NOMO-1 treated with DMSO at 0.1 percent for 48 hours (cell line): ENCODE results near the gene PTHLH.

Experiments
- DNase-seq: peaks from one replicate; lab custom pipeline; 2025; ENCODE audit not compliant: unreplicated experiment; lab: John Stamatoyannopoulos, UW

PTHLH gene

GRCh38 chr12:27972721-27973120 is at the start of gene PTHLH:
PTHLH (minus strand) TSS chr12:27972733; CDS start chr12:27969494, 3,239 bp downstream.
- DNase-seq, result no peak

GRCh38 chr12:28021704-28022103 is 49.2 kb upstream of the PTHLH start:
- no peak for DNase-seq

DNA sequence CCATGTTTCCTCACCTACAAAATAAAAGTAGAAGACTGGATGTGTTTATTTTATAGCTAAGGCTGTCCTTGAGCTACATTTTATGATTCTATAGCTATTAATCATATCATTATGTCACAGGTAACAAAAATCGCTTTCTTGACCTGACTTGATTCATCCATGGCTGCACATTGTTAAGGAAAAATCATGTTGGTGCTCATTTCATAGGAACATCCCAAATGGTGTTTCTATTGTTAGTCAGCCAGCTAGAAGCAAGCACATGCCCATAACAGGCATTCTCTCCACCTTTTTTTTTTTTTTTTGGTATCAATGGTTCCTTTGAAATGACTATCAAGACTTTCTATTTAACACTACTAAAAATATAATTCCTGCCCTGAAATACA is 45.3 kb upstream of the PTHLH start:
- DNase-seq, result no peak

GRCh38 chr12:28017126-28017872 is 44.8 kb upstream of the PTHLH start:
- no peak for DNase-seq

DNA sequence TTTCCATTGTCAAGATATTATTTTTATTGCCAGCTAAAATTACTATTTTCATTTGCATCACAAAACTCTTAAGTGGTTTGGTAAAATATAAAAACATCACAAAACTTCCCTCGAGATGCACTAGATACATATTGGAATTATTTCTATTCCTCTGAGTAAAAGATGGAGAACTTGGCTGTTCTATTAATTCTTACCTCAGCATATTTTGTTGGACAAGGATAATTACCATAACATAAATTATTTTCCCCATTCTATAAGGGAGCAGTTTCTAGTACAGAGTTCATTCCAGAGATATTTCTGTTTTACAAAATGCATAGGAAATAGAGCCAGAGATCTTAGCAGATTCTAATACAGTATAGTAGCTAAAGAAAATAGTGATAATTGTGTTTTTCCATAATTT is 42.6 kb upstream of the PTHLH start:
- no peak for DNase-seq

- no peak for DNase-seq
These were observed 41.7 kb upstream of the PTHLH start for GRCh38 chr12:28014196-28014595.

DNA sequence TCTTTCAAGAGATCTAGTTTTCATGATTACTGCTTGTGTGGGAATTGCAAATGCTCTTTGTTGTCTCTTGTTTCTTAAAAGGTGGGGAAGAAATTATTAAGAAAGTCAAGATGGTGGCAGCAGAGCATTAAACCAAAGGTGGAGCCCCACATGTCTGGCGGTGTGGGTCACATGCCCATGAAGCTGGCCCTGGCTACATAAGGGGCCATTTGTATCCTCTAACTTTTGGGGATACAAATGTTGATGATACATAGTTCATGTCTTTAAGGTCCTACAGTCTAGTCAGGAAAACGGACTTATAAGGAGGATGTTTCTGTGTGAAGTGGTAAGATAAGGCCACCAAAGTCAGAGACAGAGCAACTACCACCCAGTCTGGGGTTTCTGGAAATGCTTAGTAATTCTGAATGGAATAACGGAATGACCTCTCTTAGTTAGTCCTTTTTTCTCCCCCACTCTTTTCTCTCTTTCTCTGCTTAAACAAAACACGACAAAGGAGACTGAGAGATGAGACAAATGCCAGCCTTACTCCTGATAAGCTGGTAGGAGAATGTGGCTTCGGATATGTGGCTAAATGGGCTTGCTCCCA is 39.9 kb upstream of the PTHLH start:
- no peak for DNase-seq

DNA sequence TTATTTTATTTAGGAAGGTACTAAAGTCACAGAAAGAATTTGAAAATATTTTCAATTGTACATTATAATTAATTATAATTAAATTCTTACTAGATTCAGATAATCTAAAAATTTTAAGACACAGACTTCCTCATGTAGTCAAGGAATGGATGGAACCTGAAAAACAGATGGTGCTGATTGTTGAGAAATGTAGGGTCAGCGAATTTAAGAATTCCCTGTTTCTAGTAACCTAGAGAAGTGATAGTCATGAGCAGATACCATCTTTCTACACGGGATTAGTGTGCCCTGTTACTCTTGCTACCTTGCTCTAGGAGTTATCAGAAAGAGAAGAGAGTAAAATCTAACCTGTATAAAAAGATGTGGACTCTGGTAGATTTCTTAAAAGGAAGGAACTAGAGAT is 37.5 kb upstream of the PTHLH start:
- no peak for DNase-seq

- DNase-seq, result no peak
These were observed 27.4 kb upstream of the PTHLH start for GRCh38 chr12:27999970-28000369.

- peak; percentile 48 for DNase-seq
These were observed 27.0 kb upstream of the PTHLH start for GRCh38 chr12:27999521-27999920.

DNA sequence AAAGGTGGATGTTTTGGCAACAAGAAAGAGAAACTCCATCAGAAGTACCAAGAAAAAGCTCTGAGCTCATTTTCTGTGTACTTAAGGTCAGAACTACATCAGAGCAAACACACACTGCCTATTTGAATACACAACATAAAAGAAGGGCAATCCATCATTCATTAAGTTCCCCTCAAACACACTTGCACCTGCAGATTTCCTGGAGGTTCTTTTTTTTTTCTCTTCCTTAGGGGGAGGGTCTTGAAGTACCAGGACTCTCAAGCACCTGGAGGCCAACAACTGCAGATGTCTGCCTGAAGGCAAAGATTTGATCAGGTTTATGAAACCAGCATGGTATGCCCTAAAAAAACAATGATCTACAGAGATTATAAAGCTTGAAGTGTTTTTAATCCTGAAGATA is 26.1 kb upstream of the PTHLH start:
- no peak for DNase-seq

- DNase-seq, result no peak
These were observed 25.6 kb upstream of the PTHLH start for GRCh38 chr12:27998170-27998569.

- no peak for DNase-seq
These were observed 24.2 kb upstream of the PTHLH start for GRCh38 chr12:27996761-27997160.

- no peak for DNase-seq
These were observed 22.9 kb upstream of the PTHLH start for GRCh38 chr12:27995406-27995805.

- DNase-seq, result no peak
These were observed 16.2 kb upstream of the PTHLH start for GRCh38 chr12:27988594-27989233.

DNA sequence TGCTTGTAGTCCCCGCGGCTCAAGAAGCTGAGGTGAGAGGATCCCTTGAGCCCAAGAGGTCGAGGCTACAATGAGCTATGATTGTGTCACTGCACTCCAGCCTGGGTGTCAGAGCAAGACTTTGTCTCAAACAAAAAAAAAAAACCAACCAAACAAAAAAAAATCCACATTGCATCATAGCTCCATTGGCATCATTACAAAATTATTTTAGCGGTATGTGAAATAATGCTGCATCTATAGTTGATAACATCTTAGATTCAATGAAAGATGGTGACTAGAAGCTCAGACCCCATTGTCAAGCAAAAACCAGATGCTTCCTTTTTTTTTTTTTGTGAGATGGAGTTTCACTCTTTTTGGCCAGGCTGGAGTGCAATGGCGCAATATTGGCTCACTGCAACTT is 14.8 kb upstream of the PTHLH start:
- DNase-seq, result no peak

DNA sequence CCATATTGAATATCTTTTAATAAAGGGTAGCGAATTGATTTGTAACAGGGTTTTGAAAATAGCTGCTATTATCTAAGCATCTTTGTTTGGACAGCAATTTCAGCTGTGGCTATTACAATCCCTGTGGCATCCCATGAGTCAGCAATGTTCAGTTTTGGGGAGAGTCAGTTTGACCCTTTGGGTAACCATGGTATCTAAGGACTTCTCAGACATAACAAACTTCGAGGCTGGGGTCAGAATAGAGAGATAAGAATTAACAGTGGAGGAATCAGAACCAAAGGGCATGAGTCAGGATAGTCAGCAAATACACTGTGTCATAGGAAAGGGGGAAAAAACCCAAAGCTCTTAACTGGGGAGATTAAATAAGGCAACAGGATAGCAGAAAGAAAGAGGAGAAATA is 11.7 kb upstream of the PTHLH start:
- DNase-seq, result no peak

DNA sequence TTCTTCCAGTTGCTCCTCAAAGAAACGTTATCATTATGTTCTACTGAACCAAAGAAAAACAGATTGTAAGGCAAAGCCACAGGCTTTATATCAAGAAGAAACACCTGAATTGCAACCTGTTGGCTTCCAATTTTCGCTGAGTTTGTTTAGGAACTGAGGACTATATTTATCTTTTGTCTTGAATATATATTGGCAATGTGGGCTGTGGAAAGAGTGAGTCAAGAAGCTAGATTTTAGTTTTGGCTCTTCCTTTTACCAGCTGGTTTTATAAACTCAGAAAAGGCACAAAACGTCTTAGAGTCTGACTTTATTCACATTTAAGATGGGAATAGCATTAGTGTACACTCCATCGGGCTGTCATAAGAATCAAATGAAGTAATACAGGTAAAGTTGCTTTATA is 10.4 kb upstream of the PTHLH start:
- DNase-seq, result no peak

DNA sequence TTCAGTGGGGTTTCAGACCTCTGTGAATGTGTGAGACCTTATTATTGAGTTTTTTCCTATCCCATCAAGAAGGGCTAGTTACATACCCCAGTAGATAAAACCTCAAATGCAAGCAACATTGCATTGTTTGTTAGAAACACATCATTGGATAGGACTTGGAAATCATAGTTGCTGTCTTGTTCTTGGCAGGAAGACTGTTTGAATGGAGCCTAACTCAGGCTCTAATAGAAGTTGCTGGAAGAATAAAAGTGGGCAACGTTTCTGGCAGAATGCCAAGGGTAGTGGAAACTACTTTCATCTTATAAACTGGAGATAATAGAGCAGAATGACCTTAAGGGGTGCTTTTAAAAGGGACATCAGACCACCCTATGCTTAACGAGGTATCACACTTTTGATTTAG is 9.9 kb upstream of the PTHLH start:
- DNase-seq, result no peak

DNA sequence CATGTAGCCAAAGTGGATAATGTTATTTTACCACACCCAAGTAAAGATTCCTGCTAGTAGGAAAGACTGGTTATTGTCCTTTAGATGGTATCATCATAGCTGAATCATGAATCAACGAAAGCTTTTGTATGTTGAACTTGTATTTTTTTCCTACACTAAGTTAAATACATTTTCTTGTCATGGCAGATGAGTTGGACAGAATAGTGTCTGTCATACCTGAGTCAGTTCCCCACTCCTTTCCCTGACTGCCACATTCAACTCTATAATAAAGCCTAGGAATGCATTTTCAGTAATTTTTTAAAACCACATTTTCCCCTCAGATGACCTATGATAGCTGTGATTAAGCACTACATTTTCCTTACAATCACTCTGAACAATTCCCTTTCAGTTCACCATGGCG is 9.3 kb upstream of the PTHLH start:
- no peak for DNase-seq

GRCh38 chr12:27979145-27979544 is 6.6 kb upstream of the PTHLH start:
- no peak for DNase-seq
